GM23338 (cell line): ENCODE measurements around the gene STAT6. TPM values are rescaled to one million over a fixed set of nuclear protein-coding genes. Genes with fewer than 3 reads are reported as not detected.
A peak's percentile ranks its signal among the peaks of the same experiment; 100 is the strongest.

Source experiments
- ATAC-seq: fragments of 200-7000 bp; cut with Tn5 transposase; 3 replicates; pipeline ENCODE4 v1.9.1; 2020
- DNase-seq: peaks from one replicate; pipeline ENCODE4 v3.0.0-alpha.2; 2015; ENCODE audit warnings: low spot score
- H2AFZ ChIP-seq: fragments of 200-600 bp; sonication (generic); 2 replicates; pipeline ENCODE4 v1.8.0; 2016; ENCODE audit warnings: antibody characterized with exemption, mild to moderate bottlenecking, moderate library complexity
- H3F3A ChIP-seq: fragments of 200-600 bp; sonication (generic); replicated peaks from 2 replicates; pipeline ENCODE4 v1.8.0; 2017; ENCODE audit warnings: antibody characterized with exemption, mixed run types, low read depth
- H3K27ac ChIP-seq: fragments of 200-600 bp; sonication (generic); 2 replicates; pipeline ENCODE4 v1.6.1; 2016; ENCODE audit warnings: low read depth
- H3K27me3 ChIP-seq: fragments of 200-600 bp; sonication (generic); 2 replicates; pipeline ENCODE4 v1.8.0; 2016; ENCODE audit warnings: mild to moderate bottlenecking, mixed run types, moderate library complexity; ENCODE audit not compliant: insufficient read depth
- H3K36me3 ChIP-seq: fragments of 200-600 bp; sonication (generic); 2 replicates; pipeline ENCODE4 v1.8.0; 2016; ENCODE audit warnings: mild to moderate bottlenecking; ENCODE audit not compliant: insufficient read depth
- H3K4me1 ChIP-seq: fragments of 200-600 bp; sonication (generic); 2 replicates; pipeline ENCODE4 v1.8.0; 2016; ENCODE audit warnings: mild to moderate bottlenecking, moderate library complexity; ENCODE audit not compliant: insufficient read depth
- H3K4me2 ChIP-seq: fragments of 200-600 bp; sonication (generic); 2 replicates; pipeline ENCODE4 v1.7.1; 2017; ENCODE audit warnings: mixed run types
- H3K4me3 ChIP-seq: fragments of 200-600 bp; sonication (generic); 2 replicates; pipeline ENCODE4 v1.6.1; 2016; ENCODE audit warnings: mixed run types
- H3K79me2 ChIP-seq: fragments of 200-600 bp; sonication (generic); replicated peaks from 2 replicates; pipeline ENCODE4 v1.8.0; 2017; ENCODE audit warnings: mild to moderate bottlenecking; ENCODE audit not compliant: insufficient read depth
- H3K9me2 ChIP-seq: fragments of 200-600 bp; sonication (generic); 2 replicates; pipeline ENCODE4 v1.8.0; 2017; ENCODE audit not compliant: insufficient read depth
- H4K20me1 ChIP-seq: fragments of 200-600 bp; sonication (generic); replicated peaks from 2 replicates; pipeline ENCODE4 v1.8.0; 2017; ENCODE audit warnings: mild to moderate bottlenecking; ENCODE audit not compliant: insufficient read depth
- H3K27ac Mint-ChIP-seq: 2 replicates; pipeline ENCODE4 v1.8.0; 2020; ENCODE audit warnings: inconsistent platforms, mild to moderate bottlenecking, moderate library complexity, mixed read lengths
- H3K27me3 Mint-ChIP-seq: 3 replicates; pipeline ENCODE4 v1.8.0; 2022; ENCODE audit warnings: low read depth, mild to moderate bottlenecking, moderate library complexity, mixed read lengths, inconsistent platforms; ENCODE audit not compliant: insufficient read depth, poor library complexity
- H3K36me3 Mint-ChIP-seq: 3 replicates; pipeline ENCODE4 v1.8.0; 2021; ENCODE audit warnings: low read depth, mild to moderate bottlenecking, inconsistent platforms, moderate library complexity, mixed read lengths
- H3K4me1 Mint-ChIP-seq: 3 replicates; pipeline ENCODE4 v1.8.0; 2020; ENCODE audit warnings: mild to moderate bottlenecking, inconsistent platforms, mixed read lengths
- H3K4me3 Mint-ChIP-seq: 3 replicates; pipeline ENCODE4 v1.8.0; 2021; ENCODE audit warnings: moderate library complexity, mild to moderate bottlenecking, inconsistent platforms, mixed read lengths
- H3K9me3 Mint-ChIP-seq: 3 replicates; pipeline ENCODE4 v1.8.0; 2020; ENCODE audit warnings: moderate library complexity, mild to moderate bottlenecking, inconsistent platforms, mixed read lengths
- EZH2 ChIP-seq: fragments of 200-600 bp; sonication (generic); IDR thresholded peaks from one replicate; pipeline ENCODE4 v1.8.0; 2017; ENCODE audit warnings: antibody characterized with exemption, mild to moderate bottlenecking, low read depth; ENCODE audit not compliant: unreplicated experiment
- EZH2phosphoT487 ChIP-seq: fragments of 200-600 bp; sonication (generic); IDR thresholded peaks from one replicate; pipeline ENCODE4 v1.8.1; 2018; ENCODE audit warnings: antibody characterized with exemption; ENCODE audit not compliant: unreplicated experiment
- JUNB ChIP-seq: IDR thresholded peaks from one replicate; pipeline ENCODE4 v1.6.1; 2016; ENCODE audit warnings: antibody characterized with exemption; ENCODE audit not compliant: unreplicated experiment
- NANOG ChIP-seq: IDR thresholded peaks from 2 replicates; pipeline ENCODE4 v1.6.1; 2016; ENCODE audit warnings: antibody characterized with exemption, borderline replicate concordance
- POLR2AphosphoS5 ChIP-seq: IDR thresholded peaks from 2 replicates; pipeline ENCODE4 v1.6.1; 2016; ENCODE audit warnings: antibody characterized with exemption, low read depth
- STAT1 ChIP-seq: IDR thresholded peaks from one replicate; pipeline ENCODE4 v1.6.1; 2016; ENCODE audit warnings: antibody characterized with exemption; ENCODE audit not compliant: unreplicated experiment
- ZNF331 ChIP-seq: fragments of 250-450 bp; sonication (Bioruptor Pico); IDR thresholded peaks from 2 replicates; pipeline ENCODE4 v1.5.0; 2020; ENCODE audit warnings: low read depth, mild to moderate bottlenecking, moderate library complexity
- polyA plus RNA-seq: library from polyadenylated mRNA; unstranded; fragments of >200 nt; fragmentation: Nextera tagmentation; extraction: Ambion mirVana; gene quantifications from 2 replicates; pipeline ENCODE4 v1.2.1, GENCODE V29; 2016
- total RNA-seq: library from RNA; depleted of rRNA; stranded (reverse); fragments of >200 nt; shearing (Covaris generic); gene quantifications from 2 replicates; pipeline ENCODE4 v1.2.3, GENCODE V29; 2014
- TF ChIP-seq, protein P1 (sequence below), 2 experiments: fragments of 200-600 bp in 1 of 2; sonication (generic) in 1 of 2; conservative IDR thresholded peaks; 2 replicates each; pipeline versions ENCODE4 v1.5.1 to v1.6.1; 2016 to 2017; ENCODE audit warnings: antibody characterized with exemption in 2 of 2, low read depth in 2 of 2, mild to moderate bottlenecking in 2 of 2, moderate library complexity in 1 of 2
- TF ChIP-seq, protein P2 (sequence below): fragments of 250-450 bp; sonication (Bioruptor Pico); IDR thresholded peaks from 2 replicates; pipeline ENCODE4 v1.5.0; 2020; ENCODE audit warnings: mild to moderate bottlenecking, moderate library complexity
- TF ChIP-seq, protein P3 (sequence below): IDR thresholded peaks from 2 replicates; pipeline ENCODE4 v1.6.1; 2016; ENCODE audit warnings: antibody characterized with exemption

STAT6 gene
- total and polyA plus RNA-seq, 2 experiments from 2014 or later = 14.3 to 28.1 TPM

DNA sequence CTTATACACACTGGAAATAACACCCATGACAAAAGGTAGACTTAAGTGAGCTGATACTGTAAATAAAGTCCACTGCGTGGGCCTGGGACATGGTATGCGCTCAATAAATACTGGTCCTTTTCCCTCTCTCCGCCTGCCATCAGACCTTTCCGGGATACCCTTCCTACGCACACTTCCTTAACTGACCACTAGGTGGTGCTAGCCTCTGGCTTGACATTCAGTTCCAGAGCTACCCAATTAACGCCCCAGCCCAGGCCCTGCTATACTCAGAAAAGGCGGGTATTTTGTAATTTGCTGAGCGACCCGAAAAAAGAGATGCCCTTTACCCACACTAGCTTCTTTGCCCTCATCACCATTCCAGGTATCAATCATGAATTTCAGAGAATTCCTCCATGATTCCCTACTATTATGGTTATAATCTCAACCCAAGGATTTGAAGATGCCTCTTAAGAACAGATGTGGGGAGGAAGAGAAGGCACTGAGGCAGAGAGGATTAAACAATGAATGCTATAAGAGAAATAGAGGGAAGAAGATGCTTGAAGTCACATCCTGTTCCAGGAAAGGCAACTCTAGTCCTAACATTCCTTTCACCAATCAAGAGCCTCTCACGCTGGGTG lies 13.2 kb upstream of the STAT6 start:
- peaks cover 19% of the 10 kb centered on the region for H3K4me1 Mint-ChIP-seq
- Histone ChIP-seq H3K79me2 (peaks cover 5% of the 10 kb centered on the region), H3K4me3 (no peak overlapping the region), H3K36me3 (no peaks in the 10 kb centered on the region), H4K20me1 (no peaks in the 10 kb centered on the region; the same call in none of the 2 replicates), H3F3A (peaks cover 6% of the 10 kb centered on the region; the same call in 1 of the 2 replicates), H3K4me2 (no peak overlapping the region), H3K9me2 (no peaks in the 10 kb centered on the region), H2AFZ (no peak overlapping the region), H3K27me3 (no peaks in the 10 kb centered on the region), H3K4me1 (peaks cover 11% of the 10 kb centered on the region), H3K27ac (no peak overlapping the region)
- peaks cover 23% of the 10 kb centered on the region for H3K27me3 Mint-ChIP-seq
- peaks cover 15% of the 10 kb centered on the region; the same call in 2 of the 3 replicates for H3K9me3 Mint-ChIP-seq
- ATAC-seq (peak; percentile 14), DNase-seq (peak; percentile 94)
- peaks cover 8% of the 10 kb centered on the region for H3K36me3 Mint-ChIP-seq
- no peak overlapping the region; the same call in 2 of the 3 replicates for H3K4me3 Mint-ChIP-seq
- no peak overlapping the region for H3K27ac Mint-ChIP-seq
- no peak for TF ChIP-seq EZH2
- no peak for TF ChIP-seq ZNF331 (CRISPR knock-in tag)
- TF ChIP-seq, protein P1, sequence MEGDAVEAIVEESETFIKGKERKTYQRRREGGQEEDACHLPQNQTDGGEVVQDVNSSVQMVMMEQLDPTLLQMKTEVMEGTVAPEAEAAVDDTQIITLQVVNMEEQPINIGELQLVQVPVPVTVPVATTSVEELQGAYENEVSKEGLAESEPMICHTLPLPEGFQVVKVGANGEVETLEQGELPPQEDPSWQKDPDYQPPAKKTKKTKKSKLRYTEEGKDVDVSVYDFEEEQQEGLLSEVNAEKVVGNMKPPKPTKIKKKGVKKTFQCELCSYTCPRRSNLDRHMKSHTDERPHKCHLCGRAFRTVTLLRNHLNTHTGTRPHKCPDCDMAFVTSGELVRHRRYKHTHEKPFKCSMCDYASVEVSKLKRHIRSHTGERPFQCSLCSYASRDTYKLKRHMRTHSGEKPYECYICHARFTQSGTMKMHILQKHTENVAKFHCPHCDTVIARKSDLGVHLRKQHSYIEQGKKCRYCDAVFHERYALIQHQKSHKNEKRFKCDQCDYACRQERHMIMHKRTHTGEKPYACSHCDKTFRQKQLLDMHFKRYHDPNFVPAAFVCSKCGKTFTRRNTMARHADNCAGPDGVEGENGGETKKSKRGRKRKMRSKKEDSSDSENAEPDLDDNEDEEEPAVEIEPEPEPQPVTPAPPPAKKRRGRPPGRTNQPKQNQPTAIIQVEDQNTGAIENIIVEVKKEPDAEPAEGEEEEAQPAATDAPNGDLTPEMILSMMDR (conservative IDR thresholded peaks at IDR 0.05; ENCODE audit: low read depth in 2 of 2) = peak; percentile 83 to 95

DNA sequence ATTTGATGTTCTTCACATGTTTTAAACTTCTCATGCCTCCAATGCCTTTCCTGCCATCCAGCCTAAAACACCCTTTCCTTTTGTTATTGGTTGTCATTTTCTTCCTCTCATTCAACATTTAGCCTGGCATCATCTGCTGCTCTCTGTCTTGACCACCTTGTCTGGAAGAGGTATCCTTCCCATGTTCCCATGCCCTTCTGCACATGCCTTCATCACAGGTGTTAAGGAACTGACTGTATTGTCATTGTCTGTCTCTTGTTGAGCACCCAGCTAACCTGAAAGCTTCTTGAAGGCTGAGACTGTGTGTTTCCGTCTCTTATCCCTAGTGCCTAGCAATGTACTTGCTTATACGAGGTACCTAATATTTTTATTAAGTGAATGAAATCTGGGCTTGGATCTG lies 12.7 kb upstream of the STAT6 start:
- peaks cover 15% of the 10 kb centered on the region; the same call in 2 of the 3 replicates for H3K9me3 Mint-ChIP-seq
- H3K27me3 Mint-ChIP-seq = peaks cover 23% of the 10 kb centered on the region
- H3K4me2 ChIP-seq = no peak overlapping the region
- ATAC-seq (no peak), DNase-seq (no peak)
- H3F3A ChIP-seq = peaks cover 6% of the 10 kb centered on the region; the same call in 1 of the 2 replicates
- no peaks in the 10 kb centered on the region; the same call in 1 of the 2 replicates for H3K79me2 ChIP-seq
- peaks cover 8% of the 10 kb centered on the region for H3K36me3 Mint-ChIP-seq
- no peak overlapping the region for H3K27ac ChIP-seq
- H2AFZ ChIP-seq = no peak overlapping the region
- H4K20me1 ChIP-seq = no peaks in the 10 kb centered on the region; the same call in none of the 2 replicates
- H3K27ac Mint-ChIP-seq = no peak overlapping the region
- no peak overlapping the region for H3K4me3 Mint-ChIP-seq
- no peaks in the 10 kb centered on the region for H3K27me3 ChIP-seq
- peaks cover 11% of the 10 kb centered on the region for H3K4me1 ChIP-seq
- no peaks in the 10 kb centered on the region for H3K36me3 ChIP-seq
- H3K9me2 ChIP-seq = no peaks in the 10 kb centered on the region
- peaks cover 19% of the 10 kb centered on the region for H3K4me1 Mint-ChIP-seq
- H3K4me3 ChIP-seq = no peak overlapping the region
- TF ChIP-seq NANOG (no peak), POLR2AphosphoS5 (no peak), JUNB (no peak), STAT1 (no peak), EZH2phosphoT487 (no peak)
- TF ChIP-seq, protein P2, sequence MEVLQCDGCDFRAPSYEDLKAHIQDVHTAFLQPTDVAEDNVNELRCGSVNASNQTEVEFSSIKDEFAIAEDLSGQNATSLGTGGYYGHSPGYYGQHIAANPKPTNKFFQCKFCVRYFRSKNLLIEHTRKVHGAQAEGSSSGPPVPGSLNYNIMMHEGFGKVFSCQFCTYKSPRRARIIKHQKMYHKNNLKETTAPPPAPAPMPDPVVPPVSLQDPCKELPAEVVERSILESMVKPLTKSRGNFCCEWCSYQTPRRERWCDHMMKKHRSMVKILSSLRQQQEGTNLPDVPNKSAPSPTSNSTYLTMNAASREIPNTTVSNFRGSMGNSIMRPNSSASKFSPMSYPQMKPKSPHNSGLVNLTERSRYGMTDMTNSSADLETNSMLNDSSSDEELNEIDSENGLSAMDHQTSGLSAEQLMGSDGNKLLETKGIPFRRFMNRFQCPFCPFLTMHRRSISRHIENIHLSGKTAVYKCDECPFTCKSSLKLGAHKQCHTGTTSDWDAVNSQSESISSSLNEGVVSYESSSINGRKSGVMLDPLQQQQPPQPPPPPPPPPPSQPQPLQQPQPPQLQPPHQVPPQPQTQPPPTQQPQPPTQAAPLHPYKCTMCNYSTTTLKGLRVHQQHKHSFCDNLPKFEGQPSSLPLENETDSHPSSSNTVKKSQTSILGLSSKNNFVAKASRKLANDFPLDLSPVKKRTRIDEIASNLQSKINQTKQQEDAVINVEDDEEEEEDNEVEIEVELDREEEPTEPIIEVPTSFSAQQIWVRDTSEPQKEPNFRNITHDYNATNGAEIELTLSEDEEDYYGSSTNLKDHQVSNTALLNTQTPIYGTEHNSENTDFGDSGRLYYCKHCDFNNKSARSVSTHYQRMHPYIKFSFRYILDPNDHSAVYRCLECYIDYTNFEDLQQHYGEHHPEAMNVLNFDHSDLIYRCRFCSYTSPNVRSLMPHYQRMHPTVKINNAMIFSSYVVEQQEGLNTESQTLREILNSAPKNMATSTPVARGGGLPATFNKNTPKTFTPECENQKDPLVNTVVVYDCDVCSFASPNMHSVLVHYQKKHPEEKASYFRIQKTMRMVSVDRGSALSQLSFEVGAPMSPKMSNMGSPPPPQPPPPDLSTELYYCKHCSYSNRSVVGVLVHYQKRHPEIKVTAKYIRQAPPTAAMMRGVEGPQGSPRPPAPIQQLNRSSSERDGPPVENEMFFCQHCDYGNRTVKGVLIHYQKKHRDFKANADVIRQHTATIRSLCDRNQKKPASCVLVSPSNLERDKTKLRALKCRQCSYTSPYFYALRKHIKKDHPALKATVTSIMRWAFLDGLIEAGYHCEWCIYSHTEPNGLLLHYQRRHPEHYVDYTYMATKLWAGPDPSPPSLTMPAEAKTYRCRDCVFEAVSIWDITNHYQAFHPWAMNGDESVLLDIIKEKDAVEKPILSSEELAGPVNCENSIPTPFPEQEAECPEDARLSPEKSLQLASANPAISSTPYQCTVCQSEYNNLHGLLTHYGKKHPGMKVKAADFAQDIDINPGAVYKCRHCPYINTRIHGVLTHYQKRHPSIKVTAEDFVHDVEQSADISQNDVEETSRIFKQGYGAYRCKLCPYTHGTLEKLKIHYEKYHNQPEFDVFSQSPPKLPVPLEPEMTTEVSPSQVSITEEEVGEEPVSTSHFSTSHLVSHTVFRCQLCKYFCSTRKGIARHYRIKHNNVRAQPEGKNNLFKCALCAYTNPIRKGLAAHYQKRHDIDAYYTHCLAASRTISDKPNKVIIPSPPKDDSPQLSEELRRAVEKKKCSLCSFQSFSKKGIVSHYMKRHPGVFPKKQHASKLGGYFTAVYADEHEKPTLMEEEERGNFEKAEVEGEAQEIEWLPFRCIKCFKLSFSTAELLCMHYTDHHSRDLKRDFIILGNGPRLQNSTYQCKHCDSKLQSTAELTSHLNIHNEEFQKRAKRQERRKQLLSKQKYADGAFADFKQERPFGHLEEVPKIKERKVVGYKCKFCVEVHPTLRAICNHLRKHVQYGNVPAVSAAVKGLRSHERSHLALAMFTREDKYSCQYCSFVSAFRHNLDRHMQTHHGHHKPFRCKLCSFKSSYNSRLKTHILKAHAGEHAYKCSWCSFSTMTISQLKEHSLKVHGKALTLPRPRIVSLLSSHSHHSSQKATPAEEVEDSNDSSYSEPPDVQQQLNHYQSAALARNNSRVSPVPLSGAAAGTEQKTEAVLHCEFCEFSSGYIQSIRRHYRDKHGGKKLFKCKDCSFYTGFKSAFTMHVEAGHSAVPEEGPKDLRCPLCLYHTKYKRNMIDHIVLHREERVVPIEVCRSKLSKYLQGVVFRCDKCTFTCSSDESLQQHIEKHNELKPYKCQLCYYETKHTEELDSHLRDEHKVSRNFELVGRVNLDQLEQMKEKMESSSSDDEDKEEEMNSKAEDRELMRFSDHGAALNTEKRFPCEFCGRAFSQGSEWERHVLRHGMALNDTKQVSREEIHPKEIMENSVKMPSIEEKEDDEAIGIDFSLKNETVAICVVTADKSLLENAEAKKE (CRISPR knock-in tag) = no peak
- TF ChIP-seq, protein P1 (conservative IDR thresholded peaks at IDR 0.05; ENCODE audit: low read depth in 2 of 2) = no peak
- TF ChIP-seq, protein P3, sequence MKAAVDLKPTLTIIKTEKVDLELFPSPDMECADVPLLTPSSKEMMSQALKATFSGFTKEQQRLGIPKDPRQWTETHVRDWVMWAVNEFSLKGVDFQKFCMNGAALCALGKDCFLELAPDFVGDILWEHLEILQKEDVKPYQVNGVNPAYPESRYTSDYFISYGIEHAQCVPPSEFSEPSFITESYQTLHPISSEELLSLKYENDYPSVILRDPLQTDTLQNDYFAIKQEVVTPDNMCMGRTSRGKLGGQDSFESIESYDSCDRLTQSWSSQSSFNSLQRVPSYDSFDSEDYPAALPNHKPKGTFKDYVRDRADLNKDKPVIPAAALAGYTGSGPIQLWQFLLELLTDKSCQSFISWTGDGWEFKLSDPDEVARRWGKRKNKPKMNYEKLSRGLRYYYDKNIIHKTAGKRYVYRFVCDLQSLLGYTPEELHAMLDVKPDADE = no peak
